GM12864 (cell line): Measurements from ENCODE around the gene C2orf49.
A peak's percentile ranks its signal among the peaks of the same experiment; 100 is the strongest.

Experiments used
- DNase-seq: peaks from one replicate; pipeline ENCODE4 v3.0.0-alpha.2; 2011; ENCODE audit warnings: low read depth
- H3K4me3 ChIP-seq: 2 replicates; pipeline ENCODE4 v1.5.1; 2011; ENCODE audit warnings: mild to moderate bottlenecking, low read depth, low read length, control low read depth
- TF ChIP-seq, protein P1 (sequence below): IDR thresholded peaks from 2 replicates; pipeline ENCODE4 v1.5.1; 2011; ENCODE audit warnings: low read depth, mild to moderate bottlenecking, moderate library complexity, low read length, control low read depth, inconsistent platforms; ENCODE audit errors: missing control alignments

C2orf49 gene

DNA sequence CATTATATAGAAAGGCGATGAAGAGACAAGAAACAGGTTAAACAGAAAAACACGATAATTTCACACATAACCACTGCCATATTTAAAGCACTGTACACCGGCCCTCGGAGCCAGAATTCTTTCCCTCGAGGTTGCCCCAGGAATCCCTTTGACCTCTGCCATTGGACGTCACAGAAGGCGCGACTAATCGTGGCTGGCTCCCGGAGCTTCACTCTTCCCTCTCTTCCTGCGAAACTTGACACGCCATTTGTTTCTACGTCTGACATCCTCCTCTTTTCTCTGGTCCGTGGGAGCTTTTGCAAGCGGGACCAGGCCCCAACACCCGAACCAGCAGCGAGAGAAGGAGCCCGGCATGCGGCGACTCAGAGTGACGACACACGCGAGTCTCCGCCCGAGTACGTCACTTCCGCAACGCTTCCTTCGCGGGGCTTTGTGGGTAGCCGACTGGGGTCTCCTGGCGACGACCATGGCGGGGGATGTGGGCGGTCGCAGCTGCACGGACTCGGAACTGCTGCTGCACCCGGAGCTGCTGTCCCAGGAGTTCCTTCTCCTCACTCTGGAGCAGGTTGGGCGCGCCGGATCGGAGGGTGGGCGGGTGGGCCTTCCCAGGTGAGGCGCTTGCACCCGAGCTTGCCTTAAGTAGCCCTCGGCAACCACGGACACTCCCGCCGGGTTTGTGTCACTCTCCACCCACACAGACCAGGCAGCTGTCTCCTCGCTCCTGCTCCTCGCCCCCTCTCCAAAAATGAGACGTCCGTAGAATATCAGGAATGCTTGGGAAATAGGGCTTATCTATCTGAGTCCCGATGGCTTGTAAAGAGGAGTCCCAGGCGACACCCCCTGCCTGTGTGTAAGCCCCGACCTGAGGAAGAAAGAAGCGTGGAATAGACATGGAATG is at the start of gene C2orf49:
TSS of gene C2orf49 (plus strand) at position 419 of the 898 bp plus-strand sequence. CDS start at position 467, 48 bp downstream.
- peak; percentile 51 for DNase-seq
- H3K4me3 ChIP-seq, result peak within 1 kb of the TSS; percentile 98
- TF ChIP-seq, protein P1, sequence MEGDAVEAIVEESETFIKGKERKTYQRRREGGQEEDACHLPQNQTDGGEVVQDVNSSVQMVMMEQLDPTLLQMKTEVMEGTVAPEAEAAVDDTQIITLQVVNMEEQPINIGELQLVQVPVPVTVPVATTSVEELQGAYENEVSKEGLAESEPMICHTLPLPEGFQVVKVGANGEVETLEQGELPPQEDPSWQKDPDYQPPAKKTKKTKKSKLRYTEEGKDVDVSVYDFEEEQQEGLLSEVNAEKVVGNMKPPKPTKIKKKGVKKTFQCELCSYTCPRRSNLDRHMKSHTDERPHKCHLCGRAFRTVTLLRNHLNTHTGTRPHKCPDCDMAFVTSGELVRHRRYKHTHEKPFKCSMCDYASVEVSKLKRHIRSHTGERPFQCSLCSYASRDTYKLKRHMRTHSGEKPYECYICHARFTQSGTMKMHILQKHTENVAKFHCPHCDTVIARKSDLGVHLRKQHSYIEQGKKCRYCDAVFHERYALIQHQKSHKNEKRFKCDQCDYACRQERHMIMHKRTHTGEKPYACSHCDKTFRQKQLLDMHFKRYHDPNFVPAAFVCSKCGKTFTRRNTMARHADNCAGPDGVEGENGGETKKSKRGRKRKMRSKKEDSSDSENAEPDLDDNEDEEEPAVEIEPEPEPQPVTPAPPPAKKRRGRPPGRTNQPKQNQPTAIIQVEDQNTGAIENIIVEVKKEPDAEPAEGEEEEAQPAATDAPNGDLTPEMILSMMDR, result no peak

DNA sequence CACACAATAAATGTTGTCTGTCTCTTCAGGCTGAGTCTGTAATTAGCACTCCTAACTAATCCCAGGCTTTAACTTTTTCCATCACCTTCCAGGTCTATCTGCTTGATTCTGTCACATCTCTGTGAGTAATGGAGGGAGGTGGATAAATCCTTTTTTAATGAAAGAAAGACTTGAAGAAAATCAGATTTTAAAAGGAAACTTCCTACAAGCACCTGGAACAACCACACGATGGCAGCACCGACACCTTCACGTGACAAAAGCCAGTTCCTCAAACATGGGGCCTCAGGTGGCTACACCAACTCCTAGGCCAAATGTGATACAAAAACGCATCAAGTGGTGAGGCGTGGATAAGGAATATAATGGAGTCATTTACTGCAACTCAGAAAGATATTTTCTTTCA is 49.6 kb upstream of the C2orf49 start:
- H3K4me3 ChIP-seq, result no peak overlapping the region
- peak; percentile 24 for DNase-seq
- TF ChIP-seq, protein P1, result peak; percentile 59

GRCh38 chr2:105288133-105288532 is 49.2 kb upstream of the C2orf49 start:
- no peak for DNase-seq
- H3K4me3 ChIP-seq, result no peak overlapping the region
- TF ChIP-seq, protein P1, result no peak

DNA sequence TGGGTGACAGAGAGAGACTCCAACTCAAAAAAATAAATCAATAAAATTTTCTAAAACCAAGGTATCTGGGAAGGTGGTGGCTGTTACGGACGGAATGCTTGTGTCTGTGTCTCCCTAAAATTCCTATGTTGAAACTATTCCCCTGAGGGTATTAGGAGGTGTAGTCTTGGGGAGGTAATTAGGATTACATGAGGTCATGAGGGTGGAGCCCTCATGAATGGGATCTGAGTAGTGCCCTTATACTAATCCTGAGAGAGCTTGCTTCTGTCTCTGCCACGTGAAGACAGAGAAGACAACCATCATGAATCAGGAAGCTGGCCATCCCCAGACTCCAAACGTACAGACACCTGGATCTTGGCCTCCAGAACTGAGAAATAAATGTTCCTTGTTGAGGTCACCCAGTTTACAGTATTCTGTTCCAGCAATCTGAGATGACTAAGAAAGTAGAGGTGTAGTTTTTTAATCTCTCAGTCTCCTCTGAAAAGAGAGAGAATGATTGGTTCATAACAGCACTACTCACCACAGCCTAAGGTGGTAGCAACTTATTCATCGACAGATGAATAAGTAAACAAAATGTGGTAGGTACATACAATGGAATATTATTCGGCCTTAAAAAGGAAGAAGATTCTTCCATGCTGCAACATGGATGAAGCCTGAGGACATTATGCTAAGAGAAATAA is 46.2 kb upstream of the C2orf49 start:
- no peak for DNase-seq
- no peak overlapping the region for H3K4me3 ChIP-seq
- TF ChIP-seq, protein P1, result no peak

- no peak for DNase-seq
- no peak overlapping the region for H3K4me3 ChIP-seq
- TF ChIP-seq, protein P1, result no peak
These were observed 45.4 kb upstream of the C2orf49 start for GRCh38 chr2:105291981-105292380.

GRCh38 chr2:105294046-105294445 is 43.3 kb upstream of the C2orf49 start:
- H3K4me3 ChIP-seq, result no peak overlapping the region
- TF ChIP-seq, protein P1, result no peak
- no peak for DNase-seq
